Stimulated activated CD8-positive, alpha-beta memory T cell treated with anti-CD3 and anti-CD28 coated beads, Interleukin-7, amount 100 ng/mL, for 4 hours (primary cell): ENCODE results near the gene ASB7.
"Not testable (repeated sequence)": the region's sequence is repeated elsewhere in the genome, so short reads cannot be mapped to it uniquely, and the experiment has no call there.

Experiments
- DNase-seq, 2 donors: peaks; one replicate each; pipeline ENCODE4 v3.0.0-alpha.2; 2020; ENCODE audit warnings: low read depth in 2 of 2

The ASB7 gene

DNA sequence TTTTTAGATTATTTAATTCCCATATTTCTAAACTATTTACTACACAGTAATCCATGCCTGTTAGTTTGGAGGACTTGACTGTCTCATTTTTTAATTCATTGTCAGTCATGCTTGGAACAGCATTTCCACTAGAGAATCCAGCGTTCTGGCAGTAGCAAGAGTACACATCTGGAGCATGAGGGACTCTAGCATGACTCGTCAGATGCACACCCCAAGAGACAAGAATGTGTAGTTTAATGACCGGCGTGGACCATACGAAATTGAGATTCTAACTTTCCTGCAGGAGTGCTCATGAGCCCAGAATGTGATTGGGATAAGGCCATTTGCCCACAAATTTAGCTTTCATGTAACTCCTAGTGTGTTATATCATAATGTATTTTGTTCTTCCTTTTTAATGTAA lies 48.9 kb downstream of the ASB7 start:
- DNase-seq: no peak

DNA sequence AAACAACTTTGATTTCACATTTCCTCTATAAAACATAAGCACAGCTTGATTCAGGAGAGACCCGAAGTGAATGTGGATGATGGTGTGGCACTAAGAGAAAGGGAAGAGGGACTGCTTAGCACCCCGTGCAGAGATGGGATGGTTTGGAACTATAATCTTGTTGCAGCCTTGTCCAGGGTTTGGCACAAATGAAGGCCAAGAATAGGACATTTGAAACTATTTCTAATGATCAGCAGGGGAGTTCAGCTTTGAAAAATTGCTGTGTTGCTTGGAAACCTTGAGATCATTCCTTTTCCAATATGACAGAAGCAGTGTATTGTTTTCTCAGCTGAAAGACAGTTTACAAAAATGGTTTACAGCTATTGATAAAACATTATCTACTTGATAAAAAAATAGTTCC lies 49.7 kb downstream of the ASB7 start:
- DNase-seq: no peak

- DNase-seq: no peak
Measured at GRCh38 chr15:100653608-100654007, 51.2 kb downstream of the ASB7 start.

GRCh38 chr15:100658895-100659294 lies 56.5 kb downstream of the ASB7 start:
- DNase-seq: no peak

GRCh38 chr15:100661156-100661555 lies 58.8 kb downstream of the ASB7 start:
- no peak for DNase-seq

DNA sequence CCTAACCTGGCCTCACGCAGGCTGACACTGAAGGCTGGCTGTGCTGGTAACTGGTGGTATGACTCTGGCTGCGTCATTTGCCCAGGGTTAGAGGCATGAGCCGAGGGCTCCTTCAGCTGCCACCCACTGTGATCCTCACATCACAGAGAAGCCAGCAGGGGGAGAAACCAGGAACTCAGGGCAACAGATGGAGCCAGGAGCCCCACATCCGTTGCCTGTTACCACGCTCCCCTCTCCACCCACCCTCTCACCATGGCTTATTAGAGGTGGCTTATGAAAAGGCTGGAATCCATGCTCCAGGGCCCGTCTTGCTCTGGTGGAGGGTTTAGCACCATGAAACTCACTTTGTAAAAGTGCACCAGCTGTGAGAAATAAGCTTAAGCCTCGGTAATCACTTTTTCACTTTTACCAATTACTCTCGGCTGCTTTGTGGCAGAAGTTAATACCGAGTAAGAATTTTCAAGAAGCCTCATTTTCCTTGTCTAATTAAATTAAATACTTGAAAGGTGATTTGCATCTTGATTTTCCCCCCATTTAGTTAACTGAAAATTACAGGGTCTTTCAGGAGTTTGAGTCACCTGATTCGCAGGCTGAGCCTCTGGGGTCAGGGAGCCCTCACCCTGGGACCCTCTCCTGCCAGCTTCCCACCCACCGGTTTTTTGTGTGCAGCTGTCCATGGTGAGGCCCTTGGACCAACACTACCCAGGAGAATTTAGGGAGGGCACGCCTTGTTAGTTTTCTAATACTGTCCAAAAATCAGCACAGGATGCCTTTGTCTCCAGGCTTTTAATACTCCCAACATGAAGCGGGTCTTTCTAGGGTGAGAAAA lies 60.9 kb downstream of the ASB7 start:
- DNase-seq: no peak

DNA sequence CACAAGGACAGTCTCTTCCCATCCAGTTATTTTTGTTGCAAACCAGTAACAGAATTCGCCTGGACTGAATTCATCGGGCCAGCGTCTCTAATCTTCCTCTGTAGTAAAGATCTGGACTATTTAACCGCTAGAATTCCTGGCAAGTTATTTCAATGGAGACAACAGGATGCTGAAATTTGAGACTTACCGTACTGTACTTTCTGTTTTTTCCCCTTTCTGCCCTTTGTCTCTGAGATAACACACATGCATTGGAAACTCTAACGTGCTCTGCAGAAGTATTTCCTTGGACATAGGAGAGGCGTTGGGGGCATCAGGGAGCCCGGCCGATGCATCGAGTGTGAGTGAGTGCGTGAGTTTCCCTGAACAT lies 61.5 kb downstream of the ASB7 start:
- no peak for DNase-seq

- DNase-seq: no peak
Measured at GRCh38 chr15:100665570-100665969, 63.2 kb downstream of the ASB7 start.

- no peak for DNase-seq
Measured at GRCh38 chr15:100667405-100668347, 65.3 kb downstream of the ASB7 start.

DNA sequence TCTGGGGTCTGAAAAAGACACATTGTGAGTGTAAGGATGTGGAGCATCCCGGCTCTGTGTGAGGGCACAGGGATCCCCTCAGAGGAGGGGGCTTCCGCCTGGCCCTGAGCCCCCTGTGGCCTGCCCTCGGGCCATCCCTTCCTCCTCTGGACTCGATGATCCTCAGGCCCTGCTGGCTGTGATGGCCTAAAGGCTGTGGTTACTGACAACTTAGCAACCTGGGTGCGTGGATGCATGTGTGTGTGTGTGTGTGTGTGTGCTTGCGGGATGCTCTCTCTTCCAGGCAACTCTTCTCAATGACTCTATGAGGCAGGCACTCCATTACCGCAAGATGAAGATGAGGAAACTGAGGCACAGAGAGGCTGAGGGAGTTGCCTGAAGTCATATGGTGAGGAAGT lies 66.0 kb downstream of the ASB7 start:
- DNase-seq: no peak

DNA sequence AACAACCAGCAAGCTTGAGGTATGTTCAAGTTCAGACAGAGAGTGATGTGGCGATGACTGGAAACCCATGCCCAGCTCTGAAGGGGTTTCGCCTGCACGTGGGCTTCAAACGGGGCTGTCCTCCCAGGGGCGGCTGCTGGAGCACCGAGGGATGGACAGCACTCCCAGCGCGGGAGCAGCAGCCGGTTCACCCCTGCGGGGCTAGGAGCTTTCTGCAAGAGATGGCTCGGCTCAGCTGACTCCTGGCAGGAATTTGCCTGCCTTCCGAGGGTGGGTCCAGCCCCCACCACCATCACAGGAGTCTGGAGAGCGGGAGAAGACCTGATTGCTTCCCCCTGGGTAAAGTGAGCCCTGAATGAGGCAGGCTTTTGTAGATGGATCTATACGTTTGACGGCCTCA lies 66.9 kb downstream of the ASB7 start:
- no peak for DNase-seq

DNA sequence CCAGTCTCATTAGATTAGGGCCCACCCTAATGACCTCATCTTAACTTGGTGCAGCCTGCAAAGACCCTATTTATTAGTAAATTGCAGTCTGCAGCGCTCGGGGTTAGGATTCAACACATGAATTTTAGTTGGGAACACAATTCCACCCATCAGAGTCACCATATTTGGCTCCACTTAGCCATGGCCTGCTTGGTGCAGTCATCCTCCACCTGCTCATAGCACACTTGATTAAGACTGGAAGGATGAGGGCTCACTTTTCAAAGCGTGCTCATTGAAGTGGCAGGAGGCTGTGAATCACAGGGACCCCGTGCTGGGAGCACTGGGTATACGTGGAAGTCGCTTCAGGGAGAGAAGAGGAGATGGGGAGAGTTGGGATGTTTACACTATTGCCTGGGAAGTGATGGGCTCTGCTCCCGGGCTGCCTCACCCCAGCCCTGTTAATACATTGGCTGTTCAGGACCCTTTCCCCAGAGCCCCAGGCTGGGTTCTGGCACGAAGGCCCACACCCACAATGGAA lies 68.2 kb downstream of the ASB7 start:
- no peak for DNase-seq

DNA sequence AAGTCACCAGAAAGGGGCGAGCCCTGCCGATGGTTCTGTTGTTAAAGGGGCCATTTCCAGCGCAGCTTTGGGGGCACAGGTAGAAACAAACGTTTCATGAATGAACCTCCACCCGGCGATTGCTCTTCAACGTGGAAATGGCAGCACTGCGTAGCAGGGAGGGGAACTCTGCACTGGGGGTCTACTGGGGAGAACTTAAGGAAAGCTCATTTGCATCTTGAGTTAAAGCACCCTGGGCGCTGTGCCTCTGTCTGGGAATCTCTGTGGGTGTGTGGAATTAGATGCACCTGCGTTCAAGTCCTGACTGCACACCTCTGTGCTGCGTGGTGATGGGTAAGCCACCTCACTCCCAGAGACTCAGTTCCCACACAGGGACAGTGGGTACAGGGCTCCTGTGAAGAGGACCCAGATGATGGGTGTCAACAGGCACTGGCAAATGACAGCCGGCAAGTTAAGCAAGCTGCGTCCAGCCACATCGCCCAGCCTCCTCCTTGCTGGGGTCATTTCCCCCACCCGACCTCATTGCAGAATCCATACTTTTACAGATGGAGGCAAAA lies 68.8 kb downstream of the ASB7 start:
- DNase-seq: no peak

- DNase-seq: no peak
Measured at GRCh38 chr15:100671858-100672543, 69.6 kb downstream of the ASB7 start.

- DNase-seq: no peak
Measured at GRCh38 chr15:100672959-100673358, 70.6 kb downstream of the ASB7 start.

GRCh38 chr15:100679151-100679550 lies 76.8 kb downstream of the ASB7 start:
- DNase-seq: not testable (repeated sequence)

DNA sequence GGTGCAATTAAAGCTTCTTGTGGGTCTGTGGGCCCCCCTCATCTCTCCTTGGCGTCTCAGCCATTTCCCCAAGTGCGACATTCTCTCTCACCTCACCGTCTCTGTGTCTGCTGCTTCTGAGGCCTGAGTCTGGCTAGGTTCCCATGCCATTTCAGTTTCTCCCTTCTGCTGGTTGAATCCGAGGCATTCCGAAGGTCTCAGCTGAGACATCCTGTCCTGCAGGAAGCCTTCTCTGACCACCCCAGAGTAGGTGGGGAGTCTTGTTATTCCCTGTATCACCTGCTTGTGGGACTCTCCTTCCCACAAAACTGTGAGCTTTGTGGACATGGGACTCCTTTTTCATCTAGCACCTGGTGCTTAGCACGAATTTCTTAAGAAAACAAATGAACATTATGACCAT lies 78.3 kb downstream of the ASB7 start:
- no peak for DNase-seq

DNA sequence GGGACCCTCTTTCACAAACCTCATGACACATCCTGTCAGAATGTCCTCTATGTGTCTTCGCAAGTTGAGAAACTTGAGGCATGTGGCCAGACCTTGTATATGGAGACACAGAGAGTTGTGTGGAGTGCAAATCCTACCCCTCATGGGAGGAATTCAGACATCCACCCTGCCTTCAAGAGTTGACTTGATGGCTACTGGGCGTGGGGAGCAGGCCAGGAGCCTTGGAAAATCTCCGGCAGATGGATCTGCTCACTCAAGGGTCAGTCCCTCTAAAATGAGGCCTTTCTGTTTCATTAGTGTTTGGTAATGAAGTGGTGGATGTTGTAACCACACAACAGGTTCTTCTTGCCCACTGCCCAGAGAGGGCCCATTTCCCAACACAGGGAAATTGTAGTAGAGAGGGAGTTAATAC lies 79.0 kb downstream of the ASB7 start:
- DNase-seq: no peak

DNA sequence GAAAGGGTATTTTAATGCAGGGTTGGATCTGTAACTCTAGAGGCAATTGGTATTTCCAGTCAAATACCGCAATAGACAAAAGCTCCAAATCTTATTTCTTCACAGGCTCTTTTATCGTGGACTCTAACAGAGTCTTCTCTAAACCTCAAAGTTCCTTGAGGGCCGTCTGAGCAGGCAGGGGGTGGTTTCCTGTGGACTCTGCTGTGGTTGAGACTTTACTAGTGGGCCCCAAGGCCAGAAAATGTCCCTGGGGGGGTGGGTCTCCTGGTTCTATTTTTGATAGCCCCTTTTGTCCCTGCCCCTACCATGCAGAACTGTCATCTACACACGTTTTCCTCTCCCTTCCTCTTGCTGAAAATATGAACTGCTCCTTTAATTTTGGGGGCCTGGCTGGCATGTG lies 80.1 kb downstream of the ASB7 start:
- no peak for DNase-seq

- DNase-seq: no peak
Measured at GRCh38 chr15:100683434-100683833, 81.0 kb downstream of the ASB7 start.

GRCh38 chr15:100684591-100684990 lies 82.2 kb downstream of the ASB7 start:
- no peak for DNase-seq
